HEK293 (cell line): ENCODE measurements around the gene CRYZL1.
A peak's percentile ranks its signal among the peaks of the same experiment; 100 is the strongest.

Source experiments
- BCL11B ChIP-seq: fragments of 450-650 bp; formaldehyde crosslinking; IDR thresholded peaks from 2 replicates; pipeline ENCODE4 v1.5.1; 2016; ENCODE audit warnings: low read depth, missing biosample characterization, missing genetic modification characterization
- KLF10 ChIP-seq: fragments of 450-650 bp; IDR thresholded peaks from 2 replicates; pipeline ENCODE4 v1.5.1; 2018; ENCODE audit warnings: missing biosample characterization, mild to moderate bottlenecking, missing genetic modification characterization
- KLF7 ChIP-seq: fragments of 450-650 bp; formaldehyde crosslinking; IDR thresholded peaks from 2 replicates; pipeline ENCODE4 v1.5.1; 2016; ENCODE audit warnings: missing biosample characterization, missing genetic modification characterization, borderline replicate concordance
- PATZ1 ChIP-seq: fragments of 450-650 bp; formaldehyde crosslinking; IDR thresholded peaks from 2 replicates; pipeline ENCODE4 v1.5.1; 2016; ENCODE audit warnings: missing biosample characterization, missing genetic modification characterization
- PRDM10 ChIP-seq: fragments of 450-650 bp; formaldehyde crosslinking; IDR thresholded peaks from 2 replicates; pipeline ENCODE4 v1.5.1; 2016; ENCODE audit warnings: missing biosample characterization, missing genetic modification characterization
- WT1 ChIP-seq: fragments of 450-650 bp; formaldehyde crosslinking; IDR thresholded peaks from 2 replicates; pipeline ENCODE4 v1.5.1; 2016; ENCODE audit warnings: missing biosample characterization, missing genetic modification characterization
- ZBTB21 ChIP-seq: fragments of 450-650 bp; formaldehyde crosslinking; IDR thresholded peaks from 2 replicates; pipeline ENCODE4 v1.5.1; 2017; ENCODE audit warnings: missing biosample characterization, missing genetic modification characterization
- ZBTB7A ChIP-seq: fragments of 450-650 bp; formaldehyde crosslinking; IDR thresholded peaks from 2 replicates; pipeline ENCODE4 v1.5.1; 2016; ENCODE audit warnings: low read depth, missing biosample characterization, missing genetic modification characterization
- ZFP3 ChIP-seq: fragments of 450-650 bp; formaldehyde crosslinking; IDR thresholded peaks from 2 replicates; pipeline ENCODE4 v1.5.1; 2016; ENCODE audit warnings: low read depth, missing biosample characterization, missing genetic modification characterization
- ZNF132 ChIP-seq: fragments of 450-650 bp; formaldehyde crosslinking; IDR thresholded peaks from 2 replicates; pipeline ENCODE4 v1.5.1; 2017; ENCODE audit warnings: missing biosample characterization, missing genetic modification characterization, borderline replicate concordance
- ZNF140 ChIP-seq: fragments of 450-650 bp; formaldehyde crosslinking; IDR thresholded peaks from 2 replicates; pipeline ENCODE4 v1.5.1; 2016; ENCODE audit warnings: missing biosample characterization, missing genetic modification characterization
- ZNF335 ChIP-seq: fragments of 450-650 bp; formaldehyde crosslinking; conservative IDR thresholded peaks from 2 replicates; pipeline ENCODE4 v1.5.1; 2016; ENCODE audit warnings: missing biosample characterization, missing genetic modification characterization
- ZNF366 ChIP-seq: fragments of 450-650 bp; formaldehyde crosslinking; conservative IDR thresholded peaks from 2 replicates; pipeline ENCODE4 v1.5.1; 2016; ENCODE audit warnings: missing biosample characterization, missing genetic modification characterization
- ZNF416 ChIP-seq: fragments of 450-650 bp; formaldehyde crosslinking; IDR thresholded peaks from 2 replicates; pipeline ENCODE4 v1.5.1; 2016; ENCODE audit warnings: missing biosample characterization, missing genetic modification characterization
- ZNF423 ChIP-seq: fragments of 450-650 bp; formaldehyde crosslinking; IDR thresholded peaks from 2 replicates; pipeline ENCODE4 v1.5.1; 2016; ENCODE audit warnings: missing biosample characterization, missing genetic modification characterization
- ZNF518A ChIP-seq: fragments of 450-650 bp; formaldehyde crosslinking; conservative IDR thresholded peaks from 2 replicates; pipeline ENCODE4 v1.5.1; 2016; ENCODE audit warnings: low read depth, missing biosample characterization, missing genetic modification characterization
- ZNF529 ChIP-seq: fragments of 450-650 bp; formaldehyde crosslinking; IDR thresholded peaks from 2 replicates; pipeline ENCODE4 v1.5.1; 2017; ENCODE audit warnings: missing genetic modification characterization, missing biosample characterization; ENCODE audit not compliant: insufficient replicate concordance
- ZNF580 ChIP-seq: fragments of 450-650 bp; formaldehyde crosslinking; IDR thresholded peaks from 2 replicates; pipeline ENCODE4 v1.5.1; 2016; ENCODE audit warnings: missing biosample characterization, missing genetic modification characterization
- ZNF629 ChIP-seq: fragments of 450-650 bp; formaldehyde crosslinking; IDR thresholded peaks from 2 replicates; pipeline ENCODE4 v1.5.1; 2017; ENCODE audit warnings: missing biosample characterization, missing genetic modification characterization
- ZNF677 ChIP-seq: fragments of 450-650 bp; IDR thresholded peaks from 2 replicates; pipeline ENCODE4 v1.5.0; 2018; ENCODE audit warnings: missing biosample characterization, mild to moderate bottlenecking, missing genetic modification characterization, moderate library complexity
- ZNF777 ChIP-seq: fragments of 450-650 bp; formaldehyde crosslinking; IDR thresholded peaks from 2 replicates; pipeline ENCODE4 v1.5.1; 2017; ENCODE audit warnings: missing biosample characterization, missing genetic modification characterization, borderline replicate concordance
- ZNF792 ChIP-seq: fragments of 450-650 bp; formaldehyde crosslinking; IDR thresholded peaks from 2 replicates; pipeline ENCODE4 v1.5.1; 2016; ENCODE audit warnings: missing biosample characterization, missing genetic modification characterization
- ZSCAN16 ChIP-seq: fragments of 450-650 bp; formaldehyde crosslinking; IDR thresholded peaks from 2 replicates; pipeline ENCODE4 v1.5.1; 2016; ENCODE audit warnings: missing biosample characterization, missing genetic modification characterization
- ZSCAN4 ChIP-seq: fragments of 450-650 bp; formaldehyde crosslinking; IDR thresholded peaks from 2 replicates; pipeline ENCODE4 v1.5.1; 2017; ENCODE audit warnings: missing biosample characterization, missing genetic modification characterization
- ZXDB ChIP-seq: fragments of 450-650 bp; formaldehyde crosslinking; IDR thresholded peaks from 2 replicates; pipeline ENCODE4 v1.5.1; 2016; ENCODE audit warnings: missing biosample characterization, missing genetic modification characterization

CRYZL1 gene

GRCh38 chr21:33542640-33543504 lies 98.7 kb downstream of the CRYZL1 start, which contains the start of gene SON (continued):
- no peak for TF ChIP-seq ZNF416 (tag by site-specific recombination)
- TF ChIP-seq ZNF677 (tag by site-specific recombination) = no peak
- peak; percentile 30; the same call in 1 of the 2 replicates for TF ChIP-seq ZSCAN4 (tag by site-specific recombination)
- peak; percentile 85 for TF ChIP-seq ZXDB (tag by site-specific recombination)
- TF ChIP-seq ZFP3 = 0 out of 2 replicates have a peak, but pooled peaks have one; percentile 46
- peak; percentile 59; the same call in 1 of the 2 replicates for TF ChIP-seq ZNF580 (tag by site-specific recombination)
- no peak; the same call in 1 of the 2 replicates for TF ChIP-seq KLF10 (tag by site-specific recombination)
- no peak for TF ChIP-seq ZNF792 (tag by site-specific recombination)
- peak; percentile 89 for TF ChIP-seq ZNF629 (tag by site-specific recombination)
- TF ChIP-seq ZNF777 (tag by site-specific recombination) = no peak
- peak; percentile 73 for TF ChIP-seq ZNF423 (tag by site-specific recombination)
- peak; percentile 77 for TF ChIP-seq ZBTB7A (tag by site-specific recombination)
- TF ChIP-seq ZNF335 (tag by site-specific recombination) = peak; percentile 98
- TF ChIP-seq KLF7 = peak; percentile 71; the same call in 1 of the 2 replicates
- no peak for TF ChIP-seq ZNF529 (tag by site-specific recombination)
- peak; percentile 42; the same call in 1 of the 2 replicates for TF ChIP-seq PRDM10 (tag by site-specific recombination)
- no peak for TF ChIP-seq ZNF140 (tag by site-specific recombination)
- no peak for TF ChIP-seq ZNF132
- TF ChIP-seq ZBTB21 (tag by site-specific recombination) = peak; percentile 40; the same call in 1 of the 2 replicates
- peak; percentile 100 for TF ChIP-seq PATZ1
- TF ChIP-seq WT1 (tag by site-specific recombination) = 0 out of 2 replicates have a peak, but pooled peaks have one; percentile 29
- no peak for TF ChIP-seq BCL11B (tag by site-specific recombination)
- TF ChIP-seq ZNF366 (tag by site-specific recombination) = peak; percentile 62; the same call in 1 of the 2 replicates
- TF ChIP-seq ZSCAN16 (tag by site-specific recombination) = 0 out of 2 replicates have a peak, but pooled peaks have one; percentile 55
- 0 out of 2 replicates have a peak, but pooled peaks have one; percentile 12 for TF ChIP-seq ZNF518A (tag by site-specific recombination)
